ENCODE measurements around the gene OBSCN. TPM values are rescaled to one million over a fixed set of nuclear protein-coding genes. Genes with fewer than 3 reads are reported as not detected.

Gene OBSCN
- total RNA-seq, 2 donors from 2014 or later = 34.3 to 45.2 TPM

GRCh38 chr1:228180271-228180958 is 27.4 kb upstream of the OBSCN start:
- H3K9me3 ChIP-seq = no peaks in the 10 kb centered on the region
- no peak for TF ChIP-seq POLR2A (IDR thresholded peaks at IDR 0.05)
- no peak for DNase-seq (ENCODE audit: low spot score)
- 81% methylated on average over 4 of the region's 4 CpGs for WGBS
- no peak overlapping the region for H3K4me3 ChIP-seq
- no peaks in the 10 kb centered on the region for H3K4me1 ChIP-seq (replicated peaks)
- intact Hi-C loops (cut with DNase I) = no loop called here
- peaks cover 0 to 3% of the 10 kb centered on the region in 2 donors for H3K36me3 ChIP-seq
- H3K27me3 ChIP-seq (replicated peaks; ENCODE audit: insufficient read depth) = no peaks in the 10 kb centered on the region
- no peak overlapping the region for H3K27ac ChIP-seq

- Histone ChIP-seq H3K27ac (no peak overlapping the region), H3K4me3 (no peak overlapping the region), H3K4me1 (replicated peaks) (no peaks in the 10 kb centered on the region), H3K9me3 (no peaks in the 10 kb centered on the region), H3K36me3 (no peaks in the 10 kb centered on the region), H3K27me3 (replicated peaks; ENCODE audit: insufficient read depth) (no peaks in the 10 kb centered on the region)
- intact Hi-C loops (cut with DNase I) = no loop called here
- TF ChIP-seq CTCF (IDR thresholded peaks at IDR 0.05) (no peak), POLR2AphosphoS5 (IDR thresholded peaks at IDR 0.05) (no peak), POLR2A (IDR thresholded peaks at IDR 0.05) (no peak)
- WGBS = 93% methylated on average over 7 of the region's 7 CpGs
- DNase-seq (ENCODE audit: low spot score) = no peak
Measured at GRCh38 chr1:228180959-228181644, 26.7 kb upstream of the OBSCN start.

GRCh38 chr1:228181645-228182034 is 26.2 kb upstream of the OBSCN start:
- WGBS = 88% methylated on average over 9 of the region's 9 CpGs
- no peak overlapping the region for H3K27ac ChIP-seq
- H3K4me3 ChIP-seq = no peak overlapping the region
- H3K4me1 ChIP-seq (replicated peaks) = no peaks in the 10 kb centered on the region
- TF ChIP-seq CTCF (IDR thresholded peaks at IDR 0.05) (no peak), POLR2AphosphoS5 (IDR thresholded peaks at IDR 0.05) (no peak), POLR2A (IDR thresholded peaks at IDR 0.05) (no peak)
- no peaks in the 10 kb centered on the region for H3K27me3 ChIP-seq (replicated peaks; ENCODE audit: insufficient read depth)
- H3K36me3 ChIP-seq = no peaks in the 10 kb centered on the region
- H3K9me3 ChIP-seq = no peaks in the 10 kb centered on the region
- intact Hi-C loops (cut with DNase I) = no loop called here
- no peak for DNase-seq (ENCODE audit: low spot score)

- H3K9me3 ChIP-seq = no peaks in the 10 kb centered on the region
- H3K27me3 ChIP-seq (replicated peaks; ENCODE audit: insufficient read depth) = no peaks in the 10 kb centered on the region
- no peaks in the 10 kb centered on the region for H3K4me1 ChIP-seq (replicated peaks)
- H3K27ac ChIP-seq = no peak overlapping the region
- no peak overlapping the region for H3K4me3 ChIP-seq
- H3K36me3 ChIP-seq = no peaks in the 10 kb centered on the region
- intact Hi-C loops (cut with DNase I) = no loop called here
- 81% methylated on average over 31 of the region's 32 CpGs for WGBS
- no peak for TF ChIP-seq CTCF (IDR thresholded peaks at IDR 0.05)
- no peak for TF ChIP-seq POLR2AphosphoS5 (IDR thresholded peaks at IDR 0.05)
- TF ChIP-seq POLR2A (IDR thresholded peaks at IDR 0.05) = no peak
- DNase-seq (ENCODE audit: low spot score) = no peak
Measured at GRCh38 chr1:228182296-228183030, 25.4 kb upstream of the OBSCN start.

GRCh38 chr1:228184152-228184551 is 23.7 kb upstream of the OBSCN start:
- no peak for DNase-seq (ENCODE audit: low spot score)
- Histone ChIP-seq H3K36me3 (no peaks in the 10 kb centered on the region), H3K9me3 (no peaks in the 10 kb centered on the region), H3K4me3 (no peak overlapping the region), H3K4me1 (replicated peaks) (no peaks in the 10 kb centered on the region), H3K27me3 (replicated peaks; ENCODE audit: insufficient read depth) (no peaks in the 10 kb centered on the region), H3K27ac (no peak overlapping the region)
- no peak for TF ChIP-seq CTCF (IDR thresholded peaks at IDR 0.05)
- TF ChIP-seq POLR2A (IDR thresholded peaks at IDR 0.05) = no peak
- no peak for TF ChIP-seq POLR2AphosphoS5 (IDR thresholded peaks at IDR 0.05)
- intact Hi-C loops (cut with DNase I) = no loop called here
- 63% methylated on average over 7 of the region's 7 CpGs for WGBS

Data from prostate gland (tissue), 2 donors.